Stimulated activated naive CD8-positive, alpha-beta T cell treated with anti-CD3 and anti-CD28 coated beads, Interleukin-15, amount 100 ng/mL, for 72 hours (primary cell): ENCODE results near the gene CLCN5.
A peak's percentile ranks its signal among the peaks of the same experiment; 100 is the strongest.

ENCODE experiments used
- ATAC-seq: fragments of 150-1000 bp; cut with Tn5 transposase; 2 replicates; pipeline ENCODE4 v1.10.0; 2021; ENCODE audit warnings: mild to moderate bottlenecking, moderate library complexity
- DNase-seq, 2 donors: peaks; one replicate each; pipeline ENCODE4 v3.0.0; 2021 to 2022
- H3K27ac Mint-ChIP-seq, 2 donors: one replicate each; pipeline ENCODE4 v1.8.0; 2022; ENCODE audit warnings: mild to moderate bottlenecking in 2 of 2, mixed read lengths in 2 of 2, moderate library complexity in 2 of 2
- H3K27me3 Mint-ChIP-seq: one replicate; pipeline ENCODE4 v1.8.0; 2022; ENCODE audit warnings: mixed read lengths
- H3K4me1 Mint-ChIP-seq: one replicate; pipeline ENCODE4 v1.8.0; 2022; ENCODE audit warnings: mild to moderate bottlenecking, mixed read lengths
- H3K4me3 Mint-ChIP-seq, 2 donors: one replicate each; pipeline ENCODE4 v1.8.0; 2022; ENCODE audit warnings: mild to moderate bottlenecking in 2 of 2, mixed read lengths in 2 of 2, moderate library complexity in 1 of 2
- H3K9me3 Mint-ChIP-seq, 2 donors: one replicate each; pipeline ENCODE4 v1.8.0; 2022; ENCODE audit warnings: mixed read lengths in 2 of 2

Gene CLCN5

GRCh38 chrX:49915361-49916222 lies 6.8 kb upstream of the CLCN5 start:
- peak; percentile 12 to 20 for DNase-seq
- Mint-ChIP-seq H3K4me3 (no peak overlapping the region), H3K4me1 (peaks cover 4% of the 10 kb centered on the region), H3K27me3 (no peaks in the 10 kb centered on the region), H3K9me3 (no peaks in the 10 kb centered on the region), H3K27ac (no peak overlapping the region)
- peak; percentile 61 for ATAC-seq

- no peak overlapping the region for H3K27ac Mint-ChIP-seq
- DNase-seq: peak; percentile 17
- no peaks in the 10 kb centered on the region for H3K9me3 Mint-ChIP-seq
- ATAC-seq: no peak
- H3K4me1 Mint-ChIP-seq: peaks cover 3% of the 10 kb centered on the region
- no peak overlapping the region for H3K4me3 Mint-ChIP-seq
- H3K27me3 Mint-ChIP-seq: no peaks in the 10 kb centered on the region
Observed at GRCh38 chrX:49919617-49920016, 2.8 kb upstream of the CLCN5 start.

GRCh38 chrX:49921109-49921508 lies 1.3 kb upstream of the CLCN5 start:
- peaks cover 6% of the 10 kb centered on the region for H3K4me1 Mint-ChIP-seq
- DNase-seq (no peak), ATAC-seq (no peak)
- H3K9me3 Mint-ChIP-seq: no peaks in the 10 kb centered on the region
- no peak overlapping the region for H3K27ac Mint-ChIP-seq
- H3K4me3 Mint-ChIP-seq: no peak overlapping the region
- H3K27me3 Mint-ChIP-seq: no peaks in the 10 kb centered on the region

- DNase-seq (no peak), ATAC-seq (no peak)
- Mint-ChIP-seq H3K4me3 (no peak overlapping the region), H3K4me1 (peaks cover 6% of the 10 kb centered on the region), H3K27ac (no peak overlapping the region), H3K27me3 (no peaks in the 10 kb centered on the region), H3K9me3 (no peaks in the 10 kb centered on the region)
Observed at GRCh38 chrX:49925176-49925575, 2.8 kb downstream of the CLCN5 start.

- peaks cover 12% of the 10 kb centered on the region for H3K4me1 Mint-ChIP-seq
- ATAC-seq: no peak
- no peaks in the 10 kb centered on the region for H3K27me3 Mint-ChIP-seq
- no peak overlapping the region for H3K4me3 Mint-ChIP-seq
- no peak for DNase-seq
- H3K9me3 Mint-ChIP-seq: no peaks in the 10 kb centered on the region
- H3K27ac Mint-ChIP-seq: no peak overlapping the region
Observed at GRCh38 chrX:49930039-49930438, 7.6 kb downstream of the CLCN5 start.

- Mint-ChIP-seq H3K27ac (peak overlapping the region; percentile 37 to 52), H3K4me3 (no peak overlapping the region), H3K9me3 (no peaks in the 10 kb centered on the region), H3K27me3 (no peaks in the 10 kb centered on the region), H3K4me1 (peaks cover 12% of the 10 kb centered on the region)
- DNase-seq: no peak
- no peak for ATAC-seq
Observed at GRCh38 chrX:49932791-49933190, 10.4 kb downstream of the CLCN5 start.

GRCh38 chrX:49934148-49934547 lies 11.8 kb downstream of the CLCN5 start:
- H3K27me3 Mint-ChIP-seq: no peaks in the 10 kb centered on the region
- DNase-seq (no peak), ATAC-seq (no peak)
- no peaks in the 10 kb centered on the region for H3K9me3 Mint-ChIP-seq
- peaks cover 12% of the 10 kb centered on the region for H3K4me1 Mint-ChIP-seq
- no peak overlapping the region for H3K4me3 Mint-ChIP-seq
- H3K27ac Mint-ChIP-seq: no peak overlapping the region

GRCh38 chrX:49934729-49935128 lies 12.3 kb downstream of the CLCN5 start:
- H3K4me1 Mint-ChIP-seq: peaks cover 12% of the 10 kb centered on the region
- H3K9me3 Mint-ChIP-seq: no peaks in the 10 kb centered on the region
- no peak overlapping the region for H3K27ac Mint-ChIP-seq
- DNase-seq: no peak
- no peaks in the 10 kb centered on the region for H3K27me3 Mint-ChIP-seq
- no peak for ATAC-seq
- no peak overlapping the region for H3K4me3 Mint-ChIP-seq

- H3K4me3 Mint-ChIP-seq: no peak overlapping the region
- H3K27ac Mint-ChIP-seq: peak overlapping the region in 1 of 2 donors; percentile 93
- no peaks in the 10 kb centered on the region for H3K9me3 Mint-ChIP-seq
- ATAC-seq: no peak
- peaks cover 6% of the 10 kb centered on the region for H3K4me1 Mint-ChIP-seq
- H3K27me3 Mint-ChIP-seq: no peaks in the 10 kb centered on the region
- no peak for DNase-seq
Observed at GRCh38 chrX:49947781-49948180, 25.4 kb downstream of the CLCN5 start.

- Mint-ChIP-seq H3K9me3 (no peaks in the 10 kb centered on the region), H3K4me1 (peaks cover 6% of the 10 kb centered on the region), H3K27me3 (no peaks in the 10 kb centered on the region), H3K4me3 (no peak overlapping the region), H3K27ac (no peak overlapping the region)
- no peak for ATAC-seq
- DNase-seq: no peak
Observed at GRCh38 chrX:49949961-49950360, 27.6 kb downstream of the CLCN5 start.

- peaks cover 6% of the 10 kb centered on the region for H3K4me1 Mint-ChIP-seq
- ATAC-seq: no peak
- no peak overlapping the region for H3K4me3 Mint-ChIP-seq
- H3K27ac Mint-ChIP-seq: no peak overlapping the region
- H3K27me3 Mint-ChIP-seq: no peaks in the 10 kb centered on the region
- H3K9me3 Mint-ChIP-seq: no peaks in the 10 kb centered on the region
- no peak for DNase-seq
Observed at GRCh38 chrX:49951524-49952193, 29.3 kb downstream of the CLCN5 start.

- ATAC-seq (no peak), DNase-seq (no peak)
- H3K9me3 Mint-ChIP-seq: no peaks in the 10 kb centered on the region
- no peaks in the 10 kb centered on the region for H3K27me3 Mint-ChIP-seq
- no peak overlapping the region for H3K27ac Mint-ChIP-seq
- H3K4me3 Mint-ChIP-seq: no peak overlapping the region
- H3K4me1 Mint-ChIP-seq: no peaks in the 10 kb centered on the region
Observed at GRCh38 chrX:49956313-49956712, 33.9 kb downstream of the CLCN5 start.

GRCh38 chrX:49958727-49959485 lies 36.5 kb downstream of the CLCN5 start:
- H3K9me3 Mint-ChIP-seq: no peaks in the 10 kb centered on the region
- no peak for DNase-seq
- H3K4me1 Mint-ChIP-seq: no peaks in the 10 kb centered on the region
- no peak overlapping the region for H3K4me3 Mint-ChIP-seq
- no peaks in the 10 kb centered on the region for H3K27me3 Mint-ChIP-seq
- no peak overlapping the region for H3K27ac Mint-ChIP-seq
- ATAC-seq: no peak

GRCh38 chrX:49959602-49960001 lies 37.2 kb downstream of the CLCN5 start:
- no peak overlapping the region for H3K4me3 Mint-ChIP-seq
- no peaks in the 10 kb centered on the region for H3K4me1 Mint-ChIP-seq
- no peaks in the 10 kb centered on the region for H3K27me3 Mint-ChIP-seq
- DNase-seq (no peak), ATAC-seq (no peak)
- H3K9me3 Mint-ChIP-seq: no peaks in the 10 kb centered on the region
- H3K27ac Mint-ChIP-seq: no peak overlapping the region

- Mint-ChIP-seq H3K27ac (no peak overlapping the region), H3K27me3 (no peaks in the 10 kb centered on the region), H3K4me1 (no peaks in the 10 kb centered on the region), H3K9me3 (no peaks in the 10 kb centered on the region), H3K4me3 (no peak overlapping the region)
- ATAC-seq (no peak), DNase-seq (no peak)
Observed at GRCh38 chrX:49960061-49960460, 37.7 kb downstream of the CLCN5 start.

GRCh38 chrX:49970674-49971073 lies 48.3 kb downstream of the CLCN5 start:
- no peak for DNase-seq
- no peaks in the 10 kb centered on the region for H3K27me3 Mint-ChIP-seq
- H3K9me3 Mint-ChIP-seq: no peaks in the 10 kb centered on the region
- ATAC-seq: no peak
- H3K4me1 Mint-ChIP-seq: no peaks in the 10 kb centered on the region
- no peak overlapping the region for H3K27ac Mint-ChIP-seq
- H3K4me3 Mint-ChIP-seq: no peak overlapping the region
